ENCODE data around the gene MSX1.

MSX1 gene

DNA sequence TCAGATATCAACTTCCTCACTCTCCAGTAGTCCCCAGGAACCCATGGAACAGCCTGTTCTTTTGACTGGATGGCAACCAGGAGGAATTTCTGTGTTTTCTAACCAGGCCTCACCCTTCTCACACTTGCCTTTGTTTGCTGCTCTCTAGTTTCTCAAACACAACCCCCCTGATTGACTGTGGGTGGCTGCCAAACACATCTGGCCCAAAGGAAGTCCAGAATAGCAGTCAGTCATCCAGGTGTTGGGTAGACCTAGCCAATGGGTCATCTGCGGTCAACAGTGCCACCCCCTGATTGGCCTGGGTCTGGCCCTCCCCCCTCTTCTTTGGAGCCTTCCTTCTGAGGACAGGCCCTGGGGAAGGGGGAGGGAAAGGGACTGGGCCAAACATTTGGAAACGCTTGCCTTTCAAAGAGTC lies 53.7 kb downstream of the MSX1 start:
- no peak for DNase-seq (ENCODE audit: low spot score)

All from HuH-7 (cell line).